GM12874 (cell line): Measurements from ENCODE around the gene SS18L1.

Source experiments
- TF ChIP-seq, protein P1 (sequence below): IDR thresholded peaks from 2 replicates; pipeline ENCODE4 v1.5.1; 2011; ENCODE audit warnings: low read depth, mild to moderate bottlenecking, control low read depth, low read length, moderate library complexity; ENCODE audit not compliant: insufficient read depth

SS18L1 gene

DNA sequence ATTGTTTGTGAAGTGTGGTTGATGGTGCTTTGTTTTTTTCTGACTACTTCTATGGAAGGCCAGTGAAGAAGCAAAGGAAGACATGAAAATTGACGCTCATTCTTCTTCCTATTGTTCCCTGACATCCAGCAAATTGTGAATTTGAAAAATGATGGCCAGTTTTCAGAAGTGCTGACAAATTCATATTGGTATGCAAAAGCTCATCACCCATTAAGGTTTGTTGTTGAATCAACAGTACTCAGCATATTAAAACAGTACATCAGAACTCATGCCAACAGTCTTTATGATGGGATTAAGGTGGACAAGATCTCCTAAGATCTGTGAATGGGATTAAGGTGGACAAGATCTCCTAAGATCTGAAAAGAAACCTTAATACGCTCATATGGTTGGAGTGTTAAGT is 38.2 kb downstream of the SS18L1 start:
- TF ChIP-seq, protein P1, sequence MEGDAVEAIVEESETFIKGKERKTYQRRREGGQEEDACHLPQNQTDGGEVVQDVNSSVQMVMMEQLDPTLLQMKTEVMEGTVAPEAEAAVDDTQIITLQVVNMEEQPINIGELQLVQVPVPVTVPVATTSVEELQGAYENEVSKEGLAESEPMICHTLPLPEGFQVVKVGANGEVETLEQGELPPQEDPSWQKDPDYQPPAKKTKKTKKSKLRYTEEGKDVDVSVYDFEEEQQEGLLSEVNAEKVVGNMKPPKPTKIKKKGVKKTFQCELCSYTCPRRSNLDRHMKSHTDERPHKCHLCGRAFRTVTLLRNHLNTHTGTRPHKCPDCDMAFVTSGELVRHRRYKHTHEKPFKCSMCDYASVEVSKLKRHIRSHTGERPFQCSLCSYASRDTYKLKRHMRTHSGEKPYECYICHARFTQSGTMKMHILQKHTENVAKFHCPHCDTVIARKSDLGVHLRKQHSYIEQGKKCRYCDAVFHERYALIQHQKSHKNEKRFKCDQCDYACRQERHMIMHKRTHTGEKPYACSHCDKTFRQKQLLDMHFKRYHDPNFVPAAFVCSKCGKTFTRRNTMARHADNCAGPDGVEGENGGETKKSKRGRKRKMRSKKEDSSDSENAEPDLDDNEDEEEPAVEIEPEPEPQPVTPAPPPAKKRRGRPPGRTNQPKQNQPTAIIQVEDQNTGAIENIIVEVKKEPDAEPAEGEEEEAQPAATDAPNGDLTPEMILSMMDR, result no peak

DNA sequence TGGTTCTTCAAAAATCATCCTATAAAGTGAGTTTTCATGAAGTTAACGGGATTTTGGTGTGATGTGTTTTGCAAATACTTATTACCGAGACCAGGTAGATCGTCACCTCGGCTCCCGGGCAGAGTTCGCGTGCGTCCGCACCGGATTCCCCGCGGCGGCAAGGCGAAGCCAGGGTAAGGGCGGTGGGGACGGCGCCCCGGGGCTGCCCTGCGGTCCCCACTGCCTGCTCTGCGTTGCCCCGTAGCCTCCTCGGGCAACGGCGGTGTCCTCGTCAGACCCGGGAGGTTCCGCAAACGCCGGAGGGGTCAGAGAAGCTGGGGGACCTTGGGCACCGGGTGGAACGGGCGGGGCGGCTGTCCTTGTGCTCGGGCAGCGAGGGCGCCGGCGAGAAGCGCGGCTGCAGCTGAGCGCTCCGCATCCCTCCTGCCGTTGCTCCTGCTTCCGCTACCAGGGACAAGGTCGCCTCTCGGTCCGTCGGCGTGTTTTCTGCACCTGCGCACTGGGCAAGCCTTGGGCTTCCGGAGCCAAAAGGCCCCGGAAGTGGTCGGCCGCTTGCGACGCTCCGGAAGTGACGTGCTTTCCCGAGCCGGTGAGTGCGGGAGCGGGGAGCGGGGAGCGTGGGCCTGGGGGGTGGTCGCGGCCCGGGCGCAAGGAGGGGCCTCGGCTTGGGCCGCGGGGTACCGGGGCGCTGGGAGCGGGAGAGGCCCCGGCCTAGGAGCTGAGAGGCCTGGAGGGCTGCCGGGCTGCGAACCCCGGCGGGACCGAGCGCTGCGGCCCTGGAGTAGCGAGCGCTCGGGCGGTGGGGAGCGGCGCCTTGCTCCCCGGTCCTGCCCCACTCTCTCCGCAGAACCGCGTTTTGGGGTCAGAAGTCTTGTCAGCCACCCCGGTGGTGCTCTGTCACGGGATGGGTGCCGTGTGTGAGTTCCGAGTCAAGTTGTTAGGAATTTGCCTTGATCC is 39.2 kb downstream of the SS18L1 start, which contains the start of gene MTG2:
MTG2 (plus strand) TSS at position 560 of the 957 bp plus-strand sequence. CDS start 10,393 bp downstream, outside the sequence.
- TF ChIP-seq, protein P1, result no peak

DNA sequence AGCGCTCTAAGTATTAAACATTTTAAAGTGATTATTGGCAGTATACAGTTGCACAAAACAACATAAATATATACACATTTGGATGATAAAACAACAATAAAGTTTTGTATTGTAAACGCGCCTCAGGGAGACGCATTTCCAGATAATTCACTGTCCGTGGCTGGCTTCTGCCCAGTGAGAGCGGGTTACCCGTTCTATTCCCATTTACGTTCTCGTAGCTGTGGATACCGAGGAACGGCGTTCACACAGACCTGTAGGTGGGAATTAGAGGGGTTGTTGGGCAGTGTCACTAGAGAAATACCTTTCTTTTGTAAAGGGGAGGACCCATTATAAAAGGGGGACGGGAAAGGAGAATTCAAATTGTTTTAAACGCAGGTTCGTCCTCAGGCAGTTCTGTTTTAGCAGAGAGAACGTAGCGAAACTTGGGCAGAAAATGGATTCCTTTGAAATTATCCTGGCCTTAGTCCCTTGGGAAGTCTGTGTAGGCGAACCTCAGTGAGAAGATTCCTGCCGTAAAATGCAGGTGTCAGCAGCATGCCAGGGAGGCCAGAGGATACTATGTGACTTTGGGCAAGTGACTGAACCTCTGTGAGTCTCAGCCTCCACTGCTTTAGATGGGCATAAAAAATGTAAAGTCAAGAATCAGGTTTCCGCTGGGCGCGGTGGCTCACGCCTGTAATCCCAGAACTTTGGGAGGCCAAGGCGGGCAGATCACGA is 40.0 kb downstream of the SS18L1 start:
- TF ChIP-seq, protein P1, result no peak

DNA sequence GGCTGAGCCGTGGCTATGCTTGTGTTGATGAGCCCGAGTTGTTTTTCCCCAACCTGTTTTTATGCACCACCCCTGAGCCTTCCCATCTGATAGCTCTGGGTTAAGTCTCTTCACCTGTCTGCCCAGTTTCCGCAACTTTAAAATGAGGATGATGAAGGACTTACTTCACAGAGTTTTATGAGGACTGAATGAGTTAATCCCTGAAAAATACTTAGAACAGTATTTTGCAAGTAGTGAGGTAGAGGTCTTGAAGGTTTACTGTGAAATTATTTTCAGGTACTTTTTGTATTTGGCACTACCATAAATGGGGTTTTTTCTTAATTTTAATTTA is 42.5 kb downstream of the SS18L1 start:
- TF ChIP-seq, protein P1, result no peak

DNA sequence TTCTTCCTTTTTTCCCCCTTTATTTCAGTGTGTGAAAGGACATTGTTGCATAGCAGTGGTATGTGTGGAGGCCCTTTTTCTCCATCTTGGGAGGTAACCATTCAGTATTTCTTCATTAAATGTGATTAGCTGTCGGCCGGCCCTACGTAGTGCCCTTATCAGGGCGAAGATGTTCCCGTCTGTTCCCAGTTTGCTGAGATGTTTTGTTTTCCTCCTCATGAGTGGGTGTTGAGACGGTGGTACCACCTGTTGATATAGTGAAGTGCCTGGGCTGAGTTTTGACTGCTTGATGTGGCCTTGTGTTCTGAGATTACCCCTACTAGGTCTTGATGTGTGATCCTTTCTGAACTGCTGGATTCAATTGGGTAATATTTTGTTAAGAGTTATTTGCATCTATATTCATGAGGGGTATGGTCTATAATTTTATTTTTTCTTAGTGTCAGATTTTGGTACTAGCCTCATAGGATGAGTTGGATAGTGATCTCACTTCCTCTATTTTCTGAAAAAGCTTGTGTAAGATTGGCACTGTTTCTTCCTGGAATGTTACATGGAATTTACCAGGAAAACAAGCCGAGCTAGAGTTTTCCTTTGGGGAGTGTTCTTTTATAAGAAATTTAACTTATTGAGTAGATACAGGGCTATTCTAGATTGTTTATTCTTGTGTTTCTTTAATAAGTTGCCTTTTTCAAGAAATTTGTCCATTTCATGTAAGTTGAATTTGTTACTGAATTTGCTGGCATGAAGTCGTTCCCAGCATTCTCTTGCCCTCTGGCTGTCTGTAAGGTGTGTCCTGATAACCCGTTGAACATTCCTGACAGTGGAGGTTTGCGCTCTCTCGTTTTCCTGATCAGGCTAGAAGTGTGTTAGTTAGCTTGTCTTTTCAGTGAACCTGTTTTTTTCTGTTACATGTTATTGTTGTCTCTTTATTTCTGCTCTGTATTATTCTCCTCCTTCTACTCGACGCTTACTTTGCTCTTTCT is 43.6 kb downstream of the SS18L1 start:
- TF ChIP-seq, protein P1, result no peak

DNA sequence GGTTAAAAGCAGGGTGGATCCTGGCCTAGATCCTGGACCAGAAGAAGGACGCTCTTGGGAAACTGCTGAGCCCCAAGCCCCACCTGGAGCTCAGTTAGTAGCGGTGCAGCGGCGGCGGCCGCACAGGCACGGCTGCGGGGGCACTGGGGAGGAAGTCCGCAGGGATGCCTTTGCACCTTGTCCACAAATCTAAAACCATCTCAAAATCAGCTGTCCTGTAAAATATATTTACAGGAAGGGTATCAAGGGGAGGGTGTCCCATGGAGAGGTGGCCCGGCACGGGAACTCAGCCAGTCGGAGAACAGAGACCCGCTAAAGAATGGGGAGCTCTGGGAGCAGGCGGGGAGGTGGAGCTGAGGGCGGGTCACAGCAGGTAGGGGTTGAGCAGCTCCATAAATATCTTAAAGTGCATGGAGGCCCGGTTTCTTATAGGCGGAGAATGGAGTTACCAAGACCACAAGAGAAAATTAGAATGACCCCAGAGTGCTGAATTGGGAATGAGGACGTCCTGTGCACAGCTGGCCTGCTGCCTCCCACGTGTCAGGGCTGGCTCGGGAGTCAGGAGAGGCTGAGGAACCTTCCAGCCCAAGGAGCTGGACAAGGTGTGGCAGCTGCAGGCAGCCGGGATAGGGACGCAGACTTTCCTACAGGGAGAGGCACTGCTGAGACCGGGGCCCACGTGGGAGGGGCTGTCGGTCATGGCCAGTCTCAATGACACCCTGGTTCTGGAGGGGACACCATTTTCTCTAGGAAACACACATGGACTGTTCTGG is 47.3 kb downstream of the SS18L1 start:
- TF ChIP-seq, protein P1, result no peak
